ENCODE data around the gene PPP6R1. TPM values are rescaled to one million over a fixed set of nuclear protein-coding genes. Genes with fewer than 3 reads are reported as not detected.

The PPP6R1 gene
- total RNA-seq, 2 experiments from 2014 or later = 89.6 to 161 TPM

DNA sequence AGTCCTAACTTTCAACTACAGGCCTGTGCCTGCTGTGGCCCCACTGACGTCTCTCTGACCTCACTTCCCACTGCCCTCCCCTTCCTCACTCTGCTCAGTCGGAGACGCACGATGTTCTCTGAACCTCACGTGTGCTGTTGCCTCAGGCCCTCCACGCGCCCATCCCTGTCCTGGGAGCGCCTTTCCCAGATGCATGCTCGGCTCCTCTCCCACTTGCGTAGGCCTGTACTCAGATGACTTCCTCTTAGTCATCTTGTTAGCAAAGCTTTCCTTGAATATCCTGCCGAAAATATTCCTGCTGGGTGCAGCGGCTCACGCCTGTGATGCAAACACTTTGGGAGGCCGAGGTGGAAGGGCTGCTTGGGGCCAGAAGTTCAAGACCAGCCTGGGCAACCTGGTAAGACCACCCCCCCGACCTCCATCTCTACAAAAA is 69.4 kb downstream of the PPP6R1 start:
- H3K4me1 ChIP-seq (ENCODE audit: insufficient read depth, low read length, poor library complexity, severe bottlenecking) = no peaks in the 10 kb centered on the region
- no TSS peak for BruUV-seq (replicated peaks)
- ChIA-PET CTCF (ENCODE audit: unreplicated experiment) (no interaction called here), POLR2A (interaction anchor here (0.7 kb wide), 1 partner anchor 643 kb away, joined by 3 read pairs; no protein-coding TSS in a partner anchor)
- H3K4me2 ChIP-seq (ENCODE audit: low read length) = no peak overlapping the region
- intact Hi-C loops (cut with micrococcal nuclease; ENCODE audit: unreplicated experiment) = no loop called here
- no peaks in the 10 kb centered on the region for H3K9me3 ChIP-seq (ENCODE audit: low read length)
- H3K79me2 ChIP-seq (ENCODE audit: insufficient read depth, low read depth, low read length) = no peaks in the 10 kb centered on the region
- H4K20me1 ChIP-seq (ENCODE audit: insufficient read depth, low read length) = no peaks in the 10 kb centered on the region
- H3K36me3 ChIP-seq (ENCODE audit: insufficient read depth, low read length) = no peaks in the 10 kb centered on the region
- DNase-seq (ENCODE audit: low spot score) = no peak
- H2AFZ ChIP-seq (ENCODE audit: low read length) = no peak overlapping the region
- TF ChIP-seq, protein P1, sequence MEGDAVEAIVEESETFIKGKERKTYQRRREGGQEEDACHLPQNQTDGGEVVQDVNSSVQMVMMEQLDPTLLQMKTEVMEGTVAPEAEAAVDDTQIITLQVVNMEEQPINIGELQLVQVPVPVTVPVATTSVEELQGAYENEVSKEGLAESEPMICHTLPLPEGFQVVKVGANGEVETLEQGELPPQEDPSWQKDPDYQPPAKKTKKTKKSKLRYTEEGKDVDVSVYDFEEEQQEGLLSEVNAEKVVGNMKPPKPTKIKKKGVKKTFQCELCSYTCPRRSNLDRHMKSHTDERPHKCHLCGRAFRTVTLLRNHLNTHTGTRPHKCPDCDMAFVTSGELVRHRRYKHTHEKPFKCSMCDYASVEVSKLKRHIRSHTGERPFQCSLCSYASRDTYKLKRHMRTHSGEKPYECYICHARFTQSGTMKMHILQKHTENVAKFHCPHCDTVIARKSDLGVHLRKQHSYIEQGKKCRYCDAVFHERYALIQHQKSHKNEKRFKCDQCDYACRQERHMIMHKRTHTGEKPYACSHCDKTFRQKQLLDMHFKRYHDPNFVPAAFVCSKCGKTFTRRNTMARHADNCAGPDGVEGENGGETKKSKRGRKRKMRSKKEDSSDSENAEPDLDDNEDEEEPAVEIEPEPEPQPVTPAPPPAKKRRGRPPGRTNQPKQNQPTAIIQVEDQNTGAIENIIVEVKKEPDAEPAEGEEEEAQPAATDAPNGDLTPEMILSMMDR (conservative IDR thresholded peaks at IDR 0.05; ENCODE audit: low read length) = no peak
- TF ChIP-seq EZH2phosphoT487 (IDR thresholded peaks at IDR 0.05; ENCODE audit: borderline replicate concordance, low read depth, low read length) = no peak
- no peaks in the 10 kb centered on the region for H3K9me2 ChIP-seq (ENCODE audit: insufficient read depth, low read length)
- no peak overlapping the region for H3K27ac ChIP-seq (ENCODE audit: low read depth, low read length, poor library complexity, severe bottlenecking)
- H3K4me3 ChIP-seq (ENCODE audit: low read depth, low read length, poor library complexity, severe bottlenecking) = no peak overlapping the region

DNA sequence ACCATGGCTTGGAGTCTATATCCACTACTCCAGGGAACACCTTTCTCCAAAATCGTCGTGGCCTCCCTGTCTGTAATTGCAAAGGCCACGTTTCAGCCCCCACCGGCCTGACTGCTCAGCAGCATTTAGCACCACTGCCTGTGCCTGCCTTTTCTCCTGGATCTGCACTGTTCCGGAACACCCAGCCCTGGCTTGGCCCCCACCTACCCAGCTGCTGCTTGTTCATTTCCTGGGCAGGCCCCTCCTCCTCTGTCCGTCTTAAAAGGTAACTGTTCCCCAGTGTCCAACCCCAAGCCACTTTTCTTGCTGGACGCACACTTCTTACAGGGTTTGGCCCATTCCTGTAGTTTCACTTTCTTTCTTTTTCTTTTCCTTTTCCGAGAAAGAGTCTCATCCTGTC is 70.2 kb downstream of the PPP6R1 start:
- Histone ChIP-seq H3K27ac (ENCODE audit: low read depth, low read length, poor library complexity, severe bottlenecking) (no peak overlapping the region), H3K79me2 (ENCODE audit: insufficient read depth, low read depth, low read length) (no peaks in the 10 kb centered on the region), H3K4me3 (ENCODE audit: low read depth, low read length, poor library complexity, severe bottlenecking) (no peak overlapping the region), H3K9me3 (ENCODE audit: low read length) (no peaks in the 10 kb centered on the region), H4K20me1 (ENCODE audit: insufficient read depth, low read length) (no peaks in the 10 kb centered on the region), H3K4me1 (ENCODE audit: insufficient read depth, low read length, poor library complexity, severe bottlenecking) (no peaks in the 10 kb centered on the region), H3K36me3 (ENCODE audit: insufficient read depth, low read length) (no peaks in the 10 kb centered on the region), H2AFZ (ENCODE audit: low read length) (no peak overlapping the region), H3K4me2 (ENCODE audit: low read length) (no peak overlapping the region), H3K9me2 (ENCODE audit: insufficient read depth, low read length) (no peaks in the 10 kb centered on the region)
- no peak for DNase-seq (ENCODE audit: low spot score)
- intact Hi-C loops (cut with micrococcal nuclease; ENCODE audit: unreplicated experiment) = no loop called here
- no peak for TF ChIP-seq EZH2phosphoT487 (IDR thresholded peaks at IDR 0.05; ENCODE audit: borderline replicate concordance, low read depth, low read length)
- ChIA-PET POLR2A (no interaction called here), CTCF (ENCODE audit: unreplicated experiment) (no interaction called here)
- no TSS peak for BruUV-seq (replicated peaks)

DNA sequence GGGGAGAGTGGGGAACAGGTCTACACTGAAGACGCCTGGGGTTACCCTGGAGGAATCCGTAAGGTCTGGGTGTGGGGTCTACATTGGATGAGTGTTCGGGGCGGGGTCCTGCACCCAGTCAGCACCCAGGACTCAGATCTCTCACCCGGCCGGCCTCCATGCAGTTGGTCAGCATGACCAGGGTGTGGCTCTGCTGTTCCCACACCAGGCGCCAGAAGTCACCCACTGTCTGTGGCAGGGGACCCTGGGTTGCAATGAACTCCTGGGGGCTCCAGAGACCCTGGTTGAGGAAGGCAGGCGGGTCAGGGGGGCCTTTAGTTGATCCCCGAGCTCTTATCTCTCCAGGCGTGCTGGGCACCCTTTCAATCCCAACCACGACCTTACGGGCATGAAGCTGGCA is 72.7 kb downstream of the PPP6R1 start:
- ChIA-PET POLR2A (no interaction called here), CTCF (ENCODE audit: unreplicated experiment) (no interaction called here)
- Histone ChIP-seq H2AFZ (ENCODE audit: low read length) (no peak overlapping the region), H3K9me2 (ENCODE audit: insufficient read depth, low read length) (no peaks in the 10 kb centered on the region), H3K9me3 (ENCODE audit: low read length) (no peaks in the 10 kb centered on the region), H3K4me1 (ENCODE audit: insufficient read depth, low read length, poor library complexity, severe bottlenecking) (no peaks in the 10 kb centered on the region), H3K36me3 (ENCODE audit: insufficient read depth, low read length) (no peaks in the 10 kb centered on the region), H3K4me2 (ENCODE audit: low read length) (no peak overlapping the region), H3K79me2 (ENCODE audit: insufficient read depth, low read depth, low read length) (no peaks in the 10 kb centered on the region), H3K4me3 (ENCODE audit: low read depth, low read length, poor library complexity, severe bottlenecking) (no peak overlapping the region), H3K27ac (ENCODE audit: low read depth, low read length, poor library complexity, severe bottlenecking) (no peak overlapping the region), H4K20me1 (ENCODE audit: insufficient read depth, low read length) (no peaks in the 10 kb centered on the region)
- BruUV-seq (replicated peaks) = no TSS peak
- intact Hi-C loops (cut with micrococcal nuclease; ENCODE audit: unreplicated experiment) = no loop called here
- TF ChIP-seq, protein P1 (conservative IDR thresholded peaks at IDR 0.05; ENCODE audit: low read length) = no peak
- no peak for TF ChIP-seq EZH2phosphoT487 (IDR thresholded peaks at IDR 0.05; ENCODE audit: borderline replicate concordance, low read depth, low read length)
- DNase-seq (ENCODE audit: low spot score) = no peak

All from OCI-LY7 (cell line).